GM23338 (cell line): ENCODE data around the gene FOXF1. TPM values are rescaled to one million over a fixed set of nuclear protein-coding genes. Genes with fewer than 3 reads are reported as not detected.

Experiments used
- ATAC-seq: fragments of 200-7000 bp; cut with Tn5 transposase; 3 replicates; pipeline ENCODE4 v1.9.1; 2020
- DNase-seq: peaks from one replicate; pipeline ENCODE4 v3.0.0-alpha.2; 2015; ENCODE audit warnings: low spot score
- H2AFZ ChIP-seq: fragments of 200-600 bp; sonication (generic); 2 replicates; pipeline ENCODE4 v1.8.0; 2016; ENCODE audit warnings: antibody characterized with exemption, mild to moderate bottlenecking, moderate library complexity
- H3F3A ChIP-seq: fragments of 200-600 bp; sonication (generic); replicated peaks from 2 replicates; pipeline ENCODE4 v1.8.0; 2017; ENCODE audit warnings: antibody characterized with exemption, mixed run types, low read depth
- H3K27ac ChIP-seq: fragments of 200-600 bp; sonication (generic); 2 replicates; pipeline ENCODE4 v1.6.1; 2016; ENCODE audit warnings: low read depth
- H3K27me3 ChIP-seq: fragments of 200-600 bp; sonication (generic); 2 replicates; pipeline ENCODE4 v1.8.0; 2016; ENCODE audit warnings: mild to moderate bottlenecking, mixed run types, moderate library complexity; ENCODE audit not compliant: insufficient read depth
- H3K36me3 ChIP-seq: fragments of 200-600 bp; sonication (generic); 2 replicates; pipeline ENCODE4 v1.8.0; 2016; ENCODE audit warnings: mild to moderate bottlenecking; ENCODE audit not compliant: insufficient read depth
- H3K4me1 ChIP-seq: fragments of 200-600 bp; sonication (generic); 2 replicates; pipeline ENCODE4 v1.8.0; 2016; ENCODE audit warnings: mild to moderate bottlenecking, moderate library complexity; ENCODE audit not compliant: insufficient read depth
- H3K4me2 ChIP-seq: fragments of 200-600 bp; sonication (generic); 2 replicates; pipeline ENCODE4 v1.7.1; 2017; ENCODE audit warnings: mixed run types
- H3K4me3 ChIP-seq: fragments of 200-600 bp; sonication (generic); 2 replicates; pipeline ENCODE4 v1.6.1; 2016; ENCODE audit warnings: mixed run types
- H3K79me2 ChIP-seq: fragments of 200-600 bp; sonication (generic); replicated peaks from 2 replicates; pipeline ENCODE4 v1.8.0; 2017; ENCODE audit warnings: mild to moderate bottlenecking; ENCODE audit not compliant: insufficient read depth
- H3K9me2 ChIP-seq: fragments of 200-600 bp; sonication (generic); 2 replicates; pipeline ENCODE4 v1.8.0; 2017; ENCODE audit not compliant: insufficient read depth
- H4K20me1 ChIP-seq: fragments of 200-600 bp; sonication (generic); replicated peaks from 2 replicates; pipeline ENCODE4 v1.8.0; 2017; ENCODE audit warnings: mild to moderate bottlenecking; ENCODE audit not compliant: insufficient read depth
- H3K27ac Mint-ChIP-seq: 2 replicates; pipeline ENCODE4 v1.8.0; 2020; ENCODE audit warnings: inconsistent platforms, mild to moderate bottlenecking, moderate library complexity, mixed read lengths
- H3K27me3 Mint-ChIP-seq: 3 replicates; pipeline ENCODE4 v1.8.0; 2022; ENCODE audit warnings: low read depth, mild to moderate bottlenecking, moderate library complexity, mixed read lengths, inconsistent platforms; ENCODE audit not compliant: insufficient read depth, poor library complexity
- H3K36me3 Mint-ChIP-seq: 3 replicates; pipeline ENCODE4 v1.8.0; 2021; ENCODE audit warnings: low read depth, mild to moderate bottlenecking, inconsistent platforms, moderate library complexity, mixed read lengths
- H3K4me1 Mint-ChIP-seq: 3 replicates; pipeline ENCODE4 v1.8.0; 2020; ENCODE audit warnings: mild to moderate bottlenecking, inconsistent platforms, mixed read lengths
- H3K4me3 Mint-ChIP-seq: 3 replicates; pipeline ENCODE4 v1.8.0; 2021; ENCODE audit warnings: moderate library complexity, mild to moderate bottlenecking, inconsistent platforms, mixed read lengths
- H3K9me3 Mint-ChIP-seq: 3 replicates; pipeline ENCODE4 v1.8.0; 2020; ENCODE audit warnings: moderate library complexity, mild to moderate bottlenecking, inconsistent platforms, mixed read lengths
- EZH2 ChIP-seq: fragments of 200-600 bp; sonication (generic); IDR thresholded peaks from one replicate; pipeline ENCODE4 v1.8.0; 2017; ENCODE audit warnings: antibody characterized with exemption, mild to moderate bottlenecking, low read depth; ENCODE audit not compliant: unreplicated experiment
- JUNB ChIP-seq: IDR thresholded peaks from one replicate; pipeline ENCODE4 v1.6.1; 2016; ENCODE audit warnings: antibody characterized with exemption; ENCODE audit not compliant: unreplicated experiment
- STAT1 ChIP-seq: IDR thresholded peaks from one replicate; pipeline ENCODE4 v1.6.1; 2016; ENCODE audit warnings: antibody characterized with exemption; ENCODE audit not compliant: unreplicated experiment
- polyA plus RNA-seq: library from polyadenylated mRNA; unstranded; fragments of >200 nt; fragmentation: Nextera tagmentation; extraction: Ambion mirVana; gene quantifications from 2 replicates; pipeline ENCODE4 v1.2.1, GENCODE V29; 2016
- total RNA-seq: library from RNA; depleted of rRNA; stranded (reverse); fragments of >200 nt; shearing (Covaris generic); gene quantifications from 2 replicates; pipeline ENCODE4 v1.2.3, GENCODE V29; 2014
- TF ChIP-seq, protein P1 (sequence below), 2 experiments: fragments of 200-600 bp in 1 of 2; sonication (generic) in 1 of 2; conservative IDR thresholded peaks; 2 replicates each; pipeline versions ENCODE4 v1.5.1 to v1.6.1; 2016 to 2017; ENCODE audit warnings: antibody characterized with exemption in 2 of 2, low read depth in 2 of 2, mild to moderate bottlenecking in 2 of 2, moderate library complexity in 1 of 2
- TF ChIP-seq, protein P2 (sequence below): fragments of 250-450 bp; sonication (Bioruptor Pico); IDR thresholded peaks from 2 replicates; pipeline ENCODE4 v1.5.0; 2020; ENCODE audit warnings: mild to moderate bottlenecking, moderate library complexity

Gene FOXF1
- total and polyA plus RNA-seq, 2 experiments from 2014 or later: 0.10 to 0.15 TPM

DNA sequence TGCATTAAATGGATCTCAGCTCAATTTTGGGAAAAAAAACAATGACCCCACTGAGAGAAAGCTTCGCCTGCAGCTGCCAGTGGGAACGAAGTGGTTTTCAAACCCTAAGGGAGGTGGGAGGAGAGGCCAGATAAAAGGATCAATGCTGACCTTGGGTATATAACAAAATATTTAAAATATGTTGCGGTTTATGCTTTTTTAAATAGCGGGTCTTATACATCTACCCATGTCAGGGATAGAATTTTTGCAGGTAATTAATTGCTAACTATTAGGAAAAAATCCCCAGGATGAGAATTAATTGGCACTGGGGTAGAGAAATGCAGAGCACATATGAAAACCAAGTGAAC is 10.9 kb upstream of the FOXF1 start:
- Mint-ChIP-seq H3K27ac (no peak overlapping the region), H3K27me3 (peaks cover 99% of the 10 kb centered on the region), H3K4me1 (peaks cover 42% of the 10 kb centered on the region), H3K36me3 (no peaks in the 10 kb centered on the region), H3K9me3 (peaks cover 3% of the 10 kb centered on the region; the same call in 2 of the 3 replicates), H3K4me3 (peak overlapping the region; percentile 32; the same call in 1 of the 3 replicates)
- ATAC-seq (no peak), DNase-seq (no peak)
- H3K27me3 ChIP-seq: peaks cover 100% of the 10 kb centered on the region
- no peak overlapping the region for H3K4me3 ChIP-seq
- TF ChIP-seq, protein P1, sequence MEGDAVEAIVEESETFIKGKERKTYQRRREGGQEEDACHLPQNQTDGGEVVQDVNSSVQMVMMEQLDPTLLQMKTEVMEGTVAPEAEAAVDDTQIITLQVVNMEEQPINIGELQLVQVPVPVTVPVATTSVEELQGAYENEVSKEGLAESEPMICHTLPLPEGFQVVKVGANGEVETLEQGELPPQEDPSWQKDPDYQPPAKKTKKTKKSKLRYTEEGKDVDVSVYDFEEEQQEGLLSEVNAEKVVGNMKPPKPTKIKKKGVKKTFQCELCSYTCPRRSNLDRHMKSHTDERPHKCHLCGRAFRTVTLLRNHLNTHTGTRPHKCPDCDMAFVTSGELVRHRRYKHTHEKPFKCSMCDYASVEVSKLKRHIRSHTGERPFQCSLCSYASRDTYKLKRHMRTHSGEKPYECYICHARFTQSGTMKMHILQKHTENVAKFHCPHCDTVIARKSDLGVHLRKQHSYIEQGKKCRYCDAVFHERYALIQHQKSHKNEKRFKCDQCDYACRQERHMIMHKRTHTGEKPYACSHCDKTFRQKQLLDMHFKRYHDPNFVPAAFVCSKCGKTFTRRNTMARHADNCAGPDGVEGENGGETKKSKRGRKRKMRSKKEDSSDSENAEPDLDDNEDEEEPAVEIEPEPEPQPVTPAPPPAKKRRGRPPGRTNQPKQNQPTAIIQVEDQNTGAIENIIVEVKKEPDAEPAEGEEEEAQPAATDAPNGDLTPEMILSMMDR (conservative IDR thresholded peaks at IDR 0.05; ENCODE audit: low read depth in 2 of 2): no peak
- TF ChIP-seq, protein P2, sequence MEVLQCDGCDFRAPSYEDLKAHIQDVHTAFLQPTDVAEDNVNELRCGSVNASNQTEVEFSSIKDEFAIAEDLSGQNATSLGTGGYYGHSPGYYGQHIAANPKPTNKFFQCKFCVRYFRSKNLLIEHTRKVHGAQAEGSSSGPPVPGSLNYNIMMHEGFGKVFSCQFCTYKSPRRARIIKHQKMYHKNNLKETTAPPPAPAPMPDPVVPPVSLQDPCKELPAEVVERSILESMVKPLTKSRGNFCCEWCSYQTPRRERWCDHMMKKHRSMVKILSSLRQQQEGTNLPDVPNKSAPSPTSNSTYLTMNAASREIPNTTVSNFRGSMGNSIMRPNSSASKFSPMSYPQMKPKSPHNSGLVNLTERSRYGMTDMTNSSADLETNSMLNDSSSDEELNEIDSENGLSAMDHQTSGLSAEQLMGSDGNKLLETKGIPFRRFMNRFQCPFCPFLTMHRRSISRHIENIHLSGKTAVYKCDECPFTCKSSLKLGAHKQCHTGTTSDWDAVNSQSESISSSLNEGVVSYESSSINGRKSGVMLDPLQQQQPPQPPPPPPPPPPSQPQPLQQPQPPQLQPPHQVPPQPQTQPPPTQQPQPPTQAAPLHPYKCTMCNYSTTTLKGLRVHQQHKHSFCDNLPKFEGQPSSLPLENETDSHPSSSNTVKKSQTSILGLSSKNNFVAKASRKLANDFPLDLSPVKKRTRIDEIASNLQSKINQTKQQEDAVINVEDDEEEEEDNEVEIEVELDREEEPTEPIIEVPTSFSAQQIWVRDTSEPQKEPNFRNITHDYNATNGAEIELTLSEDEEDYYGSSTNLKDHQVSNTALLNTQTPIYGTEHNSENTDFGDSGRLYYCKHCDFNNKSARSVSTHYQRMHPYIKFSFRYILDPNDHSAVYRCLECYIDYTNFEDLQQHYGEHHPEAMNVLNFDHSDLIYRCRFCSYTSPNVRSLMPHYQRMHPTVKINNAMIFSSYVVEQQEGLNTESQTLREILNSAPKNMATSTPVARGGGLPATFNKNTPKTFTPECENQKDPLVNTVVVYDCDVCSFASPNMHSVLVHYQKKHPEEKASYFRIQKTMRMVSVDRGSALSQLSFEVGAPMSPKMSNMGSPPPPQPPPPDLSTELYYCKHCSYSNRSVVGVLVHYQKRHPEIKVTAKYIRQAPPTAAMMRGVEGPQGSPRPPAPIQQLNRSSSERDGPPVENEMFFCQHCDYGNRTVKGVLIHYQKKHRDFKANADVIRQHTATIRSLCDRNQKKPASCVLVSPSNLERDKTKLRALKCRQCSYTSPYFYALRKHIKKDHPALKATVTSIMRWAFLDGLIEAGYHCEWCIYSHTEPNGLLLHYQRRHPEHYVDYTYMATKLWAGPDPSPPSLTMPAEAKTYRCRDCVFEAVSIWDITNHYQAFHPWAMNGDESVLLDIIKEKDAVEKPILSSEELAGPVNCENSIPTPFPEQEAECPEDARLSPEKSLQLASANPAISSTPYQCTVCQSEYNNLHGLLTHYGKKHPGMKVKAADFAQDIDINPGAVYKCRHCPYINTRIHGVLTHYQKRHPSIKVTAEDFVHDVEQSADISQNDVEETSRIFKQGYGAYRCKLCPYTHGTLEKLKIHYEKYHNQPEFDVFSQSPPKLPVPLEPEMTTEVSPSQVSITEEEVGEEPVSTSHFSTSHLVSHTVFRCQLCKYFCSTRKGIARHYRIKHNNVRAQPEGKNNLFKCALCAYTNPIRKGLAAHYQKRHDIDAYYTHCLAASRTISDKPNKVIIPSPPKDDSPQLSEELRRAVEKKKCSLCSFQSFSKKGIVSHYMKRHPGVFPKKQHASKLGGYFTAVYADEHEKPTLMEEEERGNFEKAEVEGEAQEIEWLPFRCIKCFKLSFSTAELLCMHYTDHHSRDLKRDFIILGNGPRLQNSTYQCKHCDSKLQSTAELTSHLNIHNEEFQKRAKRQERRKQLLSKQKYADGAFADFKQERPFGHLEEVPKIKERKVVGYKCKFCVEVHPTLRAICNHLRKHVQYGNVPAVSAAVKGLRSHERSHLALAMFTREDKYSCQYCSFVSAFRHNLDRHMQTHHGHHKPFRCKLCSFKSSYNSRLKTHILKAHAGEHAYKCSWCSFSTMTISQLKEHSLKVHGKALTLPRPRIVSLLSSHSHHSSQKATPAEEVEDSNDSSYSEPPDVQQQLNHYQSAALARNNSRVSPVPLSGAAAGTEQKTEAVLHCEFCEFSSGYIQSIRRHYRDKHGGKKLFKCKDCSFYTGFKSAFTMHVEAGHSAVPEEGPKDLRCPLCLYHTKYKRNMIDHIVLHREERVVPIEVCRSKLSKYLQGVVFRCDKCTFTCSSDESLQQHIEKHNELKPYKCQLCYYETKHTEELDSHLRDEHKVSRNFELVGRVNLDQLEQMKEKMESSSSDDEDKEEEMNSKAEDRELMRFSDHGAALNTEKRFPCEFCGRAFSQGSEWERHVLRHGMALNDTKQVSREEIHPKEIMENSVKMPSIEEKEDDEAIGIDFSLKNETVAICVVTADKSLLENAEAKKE (CRISPR knock-in tag): no peak
- TF ChIP-seq EZH2 (peak; percentile 45), STAT1 (no peak), JUNB (no peak)
- no peaks in the 10 kb centered on the region for H3K9me2 ChIP-seq
- no peak overlapping the region for H3K27ac ChIP-seq
- H3F3A ChIP-seq: peaks cover 25% of the 10 kb centered on the region; the same call in 1 of the 2 replicates
- H3K4me1 ChIP-seq: peaks cover 53% of the 10 kb centered on the region
- H3K79me2 ChIP-seq: no peaks in the 10 kb centered on the region
- H2AFZ ChIP-seq: no peak overlapping the region
- no peaks in the 10 kb centered on the region for H3K36me3 ChIP-seq
- H4K20me1 ChIP-seq: peaks cover 27% of the 10 kb centered on the region
- no peak overlapping the region; the same call in 1 of the 2 replicates for H3K4me2 ChIP-seq
